H9 (cell line): Measurements from ENCODE around the gene C19orf25. TPM values are rescaled to one million over a fixed set of nuclear protein-coding genes. Genes with fewer than 3 reads are reported as not detected.

Source experiments
- DNase-seq: peaks from one replicate; pipeline ENCODE4 v3.0.0-alpha.2; 2017
- H2AFZ ChIP-seq: one replicate; pipeline ENCODE4 v1.6.1; 2013; ENCODE audit warnings: mild to moderate bottlenecking, low read length, control low read depth, moderate library complexity
- H2AK5ac ChIP-seq: 2 replicates; pipeline ENCODE4 v1.6.1; 2013; ENCODE audit warnings: low read length, control low read depth, mixed read lengths; ENCODE audit not compliant: insufficient read length
- H2BK120ac ChIP-seq: one replicate; pipeline ENCODE4 v1.6.1; 2013; ENCODE audit warnings: low read depth, mild to moderate bottlenecking, low read length, control low read depth, inconsistent platforms; ENCODE audit not compliant: poor library complexity, severe bottlenecking
- H2BK12ac ChIP-seq: 2 replicates; pipeline ENCODE4 v1.6.1; 2013; ENCODE audit warnings: low read length, control low read depth, mixed read lengths, low read depth; ENCODE audit not compliant: insufficient read length
- H2BK15ac ChIP-seq: 2 replicates; pipeline ENCODE4 v1.6.1; 2013; ENCODE audit warnings: low read depth, low read length, control low read depth
- H2BK20ac ChIP-seq: one replicate; pipeline ENCODE4 v1.6.1; 2013; ENCODE audit warnings: low read depth, mild to moderate bottlenecking, low read length, control low read depth, inconsistent platforms; ENCODE audit not compliant: poor library complexity, severe bottlenecking
- H2BK5ac ChIP-seq: 2 replicates; pipeline ENCODE4 v1.6.1; 2013; ENCODE audit warnings: low read length, control low read depth, mixed read lengths; ENCODE audit not compliant: insufficient read length
- H3K14ac ChIP-seq: 2 replicates; pipeline ENCODE4 v1.6.1; 2013; ENCODE audit warnings: low read length, control low read depth; ENCODE audit not compliant: insufficient read depth
- H3K18ac ChIP-seq: 2 replicates; pipeline ENCODE4 v1.6.1; 2013; ENCODE audit warnings: low read depth, mild to moderate bottlenecking, mixed read lengths, low read length, control low read depth; ENCODE audit not compliant: insufficient read length
- H3K23ac ChIP-seq: 2 replicates; pipeline ENCODE4 v1.6.1; 2013; ENCODE audit warnings: low read length, control low read depth, mixed read lengths, low read depth; ENCODE audit not compliant: insufficient read length
- H3K23me2 ChIP-seq: 2 replicates; pipeline ENCODE4 v1.6.1; 2013; ENCODE audit warnings: low read depth, mild to moderate bottlenecking, mixed read lengths, low read length, control low read depth; ENCODE audit not compliant: insufficient read length, poor library complexity, severe bottlenecking
- H3K27ac ChIP-seq: 2 replicates; pipeline ENCODE4 v1.5.1; 2013; ENCODE audit warnings: low read length, control low read depth, mixed read lengths, low read depth; ENCODE audit not compliant: insufficient read length
- H3K27me3 ChIP-seq: 2 replicates; pipeline ENCODE4 v1.6.1; 2013; ENCODE audit warnings: low read length, control low read depth, inconsistent platforms; ENCODE audit not compliant: insufficient read depth
- H3K4ac ChIP-seq: 2 replicates; pipeline ENCODE4 v1.6.1; 2013; ENCODE audit warnings: low read depth, mild to moderate bottlenecking, control low read depth, inconsistent platforms, low read length, moderate library complexity
- H3K4me1 ChIP-seq: 2 replicates; pipeline ENCODE4 v1.6.1; 2013; ENCODE audit warnings: low read length, control low read depth, inconsistent platforms; ENCODE audit not compliant: insufficient read depth
- H3K4me2 ChIP-seq: 2 replicates; pipeline ENCODE4 v1.6.1; 2013; ENCODE audit warnings: low read length, control low read depth, mixed read lengths; ENCODE audit not compliant: insufficient read length, insufficient read depth
- H3K56ac ChIP-seq: 2 replicates; pipeline ENCODE4 v1.6.1; 2013; ENCODE audit warnings: low read depth, mild to moderate bottlenecking, mixed read lengths, low read length, control low read depth; ENCODE audit not compliant: insufficient read length
- H3K79me1 ChIP-seq: 2 replicates; pipeline ENCODE4 v1.6.1; 2013; ENCODE audit warnings: low read depth, mild to moderate bottlenecking, moderate library complexity, low read length, control low read depth, inconsistent platforms; ENCODE audit not compliant: insufficient read depth, poor library complexity, severe bottlenecking
- H3K79me2 ChIP-seq: 2 replicates; pipeline ENCODE4 v1.6.1; 2013; ENCODE audit warnings: low read length, control low read depth, inconsistent platforms; ENCODE audit not compliant: insufficient read depth
- H3K9ac ChIP-seq: 2 replicates; pipeline ENCODE4 v1.6.1; 2013; ENCODE audit warnings: low read length, control low read depth, mixed read lengths; ENCODE audit not compliant: insufficient read length; ENCODE audit errors: extremely low read depth
- H3K9me3 ChIP-seq: one replicate; pipeline ENCODE4 v1.6.1; 2013; ENCODE audit warnings: low read depth, low read length, inconsistent platforms; ENCODE audit not compliant: control insufficient read depth
- H3T11ph ChIP-seq: one replicate; pipeline ENCODE4 v1.6.1; 2013; ENCODE audit warnings: mild to moderate bottlenecking, low read length, control low read depth, inconsistent platforms
- H4K20me1 ChIP-seq: one replicate; pipeline ENCODE4 v1.6.1; 2013; ENCODE audit not compliant: control insufficient read depth, insufficient read length, insufficient read depth
- H4K5ac ChIP-seq: 2 replicates; pipeline ENCODE4 v1.6.1; 2013; ENCODE audit warnings: low read depth, mild to moderate bottlenecking, mixed read lengths, low read length, control low read depth; ENCODE audit not compliant: insufficient read length
- H4K8ac ChIP-seq: replicated peaks from 2 replicates; pipeline ENCODE4 v1.6.1; 2013; ENCODE audit warnings: low read length, control low read depth, mixed read lengths, low read depth; ENCODE audit not compliant: insufficient read length
- H4K91ac ChIP-seq: 2 replicates; pipeline ENCODE4 v1.6.1; 2013; ENCODE audit warnings: low read depth, mild to moderate bottlenecking, moderate library complexity, mixed read lengths, low read length, control low read depth; ENCODE audit not compliant: insufficient read length
- H3K27ac Mint-ChIP-seq, 3 experiments: 2 replicates in 2 of 3; 3 replicates in 1 of 3; pipeline ENCODE4 v1.8.0; 2020 to 2021; ENCODE audit warnings: mixed read lengths in 3 of 3, mild to moderate bottlenecking in 1 of 3, moderate library complexity in 1 of 3
- H3K27me3 Mint-ChIP-seq: 2 replicates; pipeline ENCODE4 v1.8.0; 2021; ENCODE audit warnings: low read depth, mild to moderate bottlenecking, moderate library complexity, mixed read lengths
- H3K36me3 Mint-ChIP-seq, 3 experiments: 2 replicates in 2 of 3; 3 replicates in 1 of 3; pipeline ENCODE4 v1.8.0; 2020 to 2021; ENCODE audit warnings: low read depth in 3 of 3, mixed read lengths in 3 of 3; ENCODE audit not compliant: insufficient read depth in 1 of 3
- H3K4me1 Mint-ChIP-seq, 2 experiments: 2 replicates each; pipeline ENCODE4 v1.8.0; 2020; ENCODE audit warnings: mixed read lengths in 2 of 2
- H3K4me3 Mint-ChIP-seq, 2 experiments: 2 replicates in 1 of 2; 3 replicates in 1 of 2; pipeline ENCODE4 v1.8.0; 2020 to 2021; ENCODE audit warnings: mild to moderate bottlenecking in 2 of 2, mixed read lengths in 2 of 2, moderate library complexity in 1 of 2
- H3K9me3 Mint-ChIP-seq, 2 experiments: 2 replicates in 1 of 2; 3 replicates in 1 of 2; pipeline ENCODE4 v1.8.0; 2020; ENCODE audit warnings: mild to moderate bottlenecking in 2 of 2, mixed read lengths in 2 of 2, moderate library complexity in 1 of 2
- WGBS: extraction: QIAGEN DNeasy Blood & Tissue Kit; methylation state at CpG from one replicate; pipeline ENCODE4 v1.1.7; 2013; ENCODE audit warnings: missing lambda C conversion rate, low lambda C conversion rate, mixed read lengths; ENCODE audit not compliant: insufficient read length; ENCODE audit errors: extremely low coverage; 5-methylcytosine and 5-hydroxymethylcytosine counted together
- total RNA-seq: library from RNA; stranded (reverse); gene quantifications from 2 replicates; pipeline ENCODE4 v1.2.1, GENCODE V29; 2021
- TF ChIP-seq, protein P1 (sequence below): fragments of 200-600 bp; sonication (generic); conservative IDR thresholded peaks from 3 replicates; pipeline ENCODE4 v1.8.0; 2021; ENCODE audit warnings: antibody characterized with exemption, mild to moderate bottlenecking

Gene C19orf25
- total RNA-seq, 1 experiment from 2014 or later: 36.8 TPM

DNA sequence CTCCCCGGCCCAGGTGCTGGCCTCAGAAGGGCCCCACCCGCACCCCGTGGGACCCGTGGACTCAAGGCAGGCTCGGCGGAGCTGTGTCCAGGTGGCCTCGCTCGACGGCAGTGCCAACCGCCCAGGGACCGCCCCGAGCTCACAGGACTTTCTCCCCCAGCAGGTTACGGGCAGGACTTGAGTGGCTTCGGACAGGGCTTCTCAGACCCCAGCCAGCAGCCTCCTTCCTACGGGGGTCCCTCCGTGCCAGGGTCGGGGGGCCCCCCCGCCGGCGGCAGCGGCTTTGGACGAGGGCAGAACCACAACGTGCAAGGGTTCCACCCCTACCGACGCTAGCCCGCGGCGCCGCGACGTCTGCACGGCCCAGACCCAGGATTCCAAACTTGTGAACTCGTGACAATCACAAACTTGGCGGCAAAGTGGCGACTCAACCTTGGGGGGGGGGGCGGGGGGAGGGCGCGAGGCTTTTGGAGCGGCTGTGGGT, 44.4 kb downstream of the C19orf25 start:
- Histone ChIP-seq H3K4ac (no peak overlapping the region), H3K4me1 (no peaks in the 10 kb centered on the region), H3K56ac (no peak overlapping the region), H2BK15ac (no peak overlapping the region), H3K27me3 (no peaks in the 10 kb centered on the region), H2BK12ac (no peak overlapping the region), H4K20me1 (no peaks in the 10 kb centered on the region), H2AK5ac (no peak overlapping the region), H3K79me2 (peaks cover 11% of the 10 kb centered on the region; the same call in 1 of the 2 replicates), H2BK20ac (no peak overlapping the region), H4K5ac (no peak overlapping the region), H4K8ac (no peak overlapping the region), H2BK5ac (no peak overlapping the region), H3K4me2 (no peak overlapping the region), H2BK120ac (no peak overlapping the region), H3K23me2 (peaks cover 5% of the 10 kb centered on the region), H3K18ac (no peak overlapping the region), H3K79me1 (peaks cover 4% of the 10 kb centered on the region), H3K27ac (no peak overlapping the region), H3K9ac (no peak overlapping the region), H3K14ac (no peak overlapping the region), H3K23ac (no peak overlapping the region), H4K91ac (no peak overlapping the region), H2AFZ (no peak overlapping the region), H3K9me3 (no peaks in the 10 kb centered on the region), H3T11ph (no peak overlapping the region)
- WGBS: no CpG with 5 or more reads among the region's 39 CpGs
- H3K9me3 Mint-ChIP-seq: no peaks in the 10 kb centered on the region
- H3K4me3 Mint-ChIP-seq: no peak overlapping the region
- H3K27me3 Mint-ChIP-seq: no peaks in the 10 kb centered on the region; the same call in 1 of the 2 replicates
- TF ChIP-seq, protein P1, sequence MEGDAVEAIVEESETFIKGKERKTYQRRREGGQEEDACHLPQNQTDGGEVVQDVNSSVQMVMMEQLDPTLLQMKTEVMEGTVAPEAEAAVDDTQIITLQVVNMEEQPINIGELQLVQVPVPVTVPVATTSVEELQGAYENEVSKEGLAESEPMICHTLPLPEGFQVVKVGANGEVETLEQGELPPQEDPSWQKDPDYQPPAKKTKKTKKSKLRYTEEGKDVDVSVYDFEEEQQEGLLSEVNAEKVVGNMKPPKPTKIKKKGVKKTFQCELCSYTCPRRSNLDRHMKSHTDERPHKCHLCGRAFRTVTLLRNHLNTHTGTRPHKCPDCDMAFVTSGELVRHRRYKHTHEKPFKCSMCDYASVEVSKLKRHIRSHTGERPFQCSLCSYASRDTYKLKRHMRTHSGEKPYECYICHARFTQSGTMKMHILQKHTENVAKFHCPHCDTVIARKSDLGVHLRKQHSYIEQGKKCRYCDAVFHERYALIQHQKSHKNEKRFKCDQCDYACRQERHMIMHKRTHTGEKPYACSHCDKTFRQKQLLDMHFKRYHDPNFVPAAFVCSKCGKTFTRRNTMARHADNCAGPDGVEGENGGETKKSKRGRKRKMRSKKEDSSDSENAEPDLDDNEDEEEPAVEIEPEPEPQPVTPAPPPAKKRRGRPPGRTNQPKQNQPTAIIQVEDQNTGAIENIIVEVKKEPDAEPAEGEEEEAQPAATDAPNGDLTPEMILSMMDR: no peak
- H3K36me3 Mint-ChIP-seq: peaks cover 19 to 57% (median 42%) of the 10 kb centered on the region in 3 experiments; a peak in 6 of 7 replicates
- peaks cover 0 to 7% of the 10 kb centered on the region in 2 experiments for H3K4me1 Mint-ChIP-seq
- H3K27ac Mint-ChIP-seq: no peak overlapping the region
- DNase-seq: no peak
